Hematopoietic multipotent progenitor cell treated with erythropoietin and hydrocortisone succinate and interleukin-3 and kit ligand, for 4 days (in vitro differentiated cells): ENCODE data around the gene IFT80.
A peak's percentile ranks its signal among the peaks of the same experiment; 100 is the strongest.
"Not testable (repeated sequence)": the region's sequence is repeated elsewhere in the genome, so short reads cannot be mapped to it uniquely, and the experiment has no call there.

ENCODE experiments used
- DNase-seq: peaks from one replicate; pipeline ENCODE4 v3.0.0-alpha.2; 2015

IFT80 gene

GRCh38 chr3:160400030-160400701 lies 1.1 kb upstream of the IFT80 start:
- peak; percentile 57 for DNase-seq

- DNase-seq, result no peak
Measured at GRCh38 chr3:160398820-160399124, 253 bp downstream of the IFT80 start.

- DNase-seq, result peak; percentile 24
Measured at GRCh38 chr3:160395297-160395696, 3.7 kb downstream of the IFT80 start.

- DNase-seq, result peak; percentile 49
Measured at GRCh38 chr3:160394009-160394392, 5.0 kb downstream of the IFT80 start.

GRCh38 chr3:160393346-160394008 lies 5.5 kb downstream of the IFT80 start:
- peak; percentile 70 for DNase-seq

- no peak for DNase-seq
Measured at GRCh38 chr3:160392798-160393197, 6.2 kb downstream of the IFT80 start.

GRCh38 chr3:160390565-160391138 lies 8.4 kb downstream of the IFT80 start:
- no peak for DNase-seq

GRCh38 chr3:160384639-160385318 lies 14.2 kb downstream of the IFT80 start:
- DNase-seq, result no peak

- DNase-seq, result no peak
Measured at GRCh38 chr3:160381470-160381869, 17.6 kb downstream of the IFT80 start.

GRCh38 chr3:160379628-160380214 lies 19.3 kb downstream of the IFT80 start:
- no peak for DNase-seq

- DNase-seq, result peak; percentile 38
Measured at GRCh38 chr3:160378331-160379109, 20.5 kb downstream of the IFT80 start.

- no peak for DNase-seq
Measured at GRCh38 chr3:160376681-160377080, 22.3 kb downstream of the IFT80 start.

GRCh38 chr3:160374925-160375324 lies 24.1 kb downstream of the IFT80 start:
- no peak for DNase-seq

- no peak for DNase-seq
Measured at GRCh38 chr3:160374472-160374871, 24.6 kb downstream of the IFT80 start.

- no peak for DNase-seq
Measured at GRCh38 chr3:160373655-160374054, 25.4 kb downstream of the IFT80 start.

- DNase-seq, result no peak
Measured at GRCh38 chr3:160372780-160373179, 26.2 kb downstream of the IFT80 start.

GRCh38 chr3:160370987-160371857 lies 27.8 kb downstream of the IFT80 start:
- no peak for DNase-seq

GRCh38 chr3:160369784-160370183 lies 29.2 kb downstream of the IFT80 start:
- DNase-seq, result peak; percentile 32

GRCh38 chr3:160368804-160369203 lies 30.2 kb downstream of the IFT80 start:
- peak; percentile 89 for DNase-seq

GRCh38 chr3:160365869-160366522 lies 33.0 kb downstream of the IFT80 start:
- DNase-seq, result no peak

GRCh38 chr3:160362896-160363295 lies 36.1 kb downstream of the IFT80 start:
- not testable (repeated sequence) for DNase-seq
